NCI-H1694 (cell line): ENCODE data around the gene NOS1AP.
"Not testable (repeated sequence)": the region's sequence is repeated elsewhere in the genome, so short reads cannot be mapped to it uniquely, and the experiment has no call there.

ENCODE experiments used
- DNase-seq: peaks from one replicate; lab custom pipeline; 2025; lab: John Stamatoyannopoulos, UW

Gene NOS1AP

DNA sequence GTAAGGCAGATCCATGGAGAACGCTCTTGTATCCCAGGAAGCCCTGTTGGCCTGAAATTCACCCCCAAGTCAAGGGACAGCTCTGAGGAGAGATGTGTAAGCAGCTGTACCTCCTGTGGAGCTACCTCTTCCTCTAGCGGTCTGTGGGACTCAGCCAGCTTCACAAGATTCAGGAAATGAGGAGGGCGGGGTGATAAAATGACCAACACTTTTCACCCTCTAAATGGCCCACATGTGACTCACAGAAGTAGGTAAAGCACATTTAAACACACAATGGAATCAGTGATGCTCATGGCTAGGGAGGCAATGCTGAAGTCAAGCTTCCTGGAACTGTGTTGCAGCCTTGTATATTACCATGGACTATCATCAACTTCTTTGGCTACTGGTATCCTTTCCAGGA is 342.5 kb downstream of the NOS1AP start, which contains the start of gene SH2D1B:
TSS of gene SH2D1B (minus strand) at position 135 of the 400 bp plus-strand sequence. CDS start at position 15, 120 bp downstream.
- no peak for DNase-seq

DNA sequence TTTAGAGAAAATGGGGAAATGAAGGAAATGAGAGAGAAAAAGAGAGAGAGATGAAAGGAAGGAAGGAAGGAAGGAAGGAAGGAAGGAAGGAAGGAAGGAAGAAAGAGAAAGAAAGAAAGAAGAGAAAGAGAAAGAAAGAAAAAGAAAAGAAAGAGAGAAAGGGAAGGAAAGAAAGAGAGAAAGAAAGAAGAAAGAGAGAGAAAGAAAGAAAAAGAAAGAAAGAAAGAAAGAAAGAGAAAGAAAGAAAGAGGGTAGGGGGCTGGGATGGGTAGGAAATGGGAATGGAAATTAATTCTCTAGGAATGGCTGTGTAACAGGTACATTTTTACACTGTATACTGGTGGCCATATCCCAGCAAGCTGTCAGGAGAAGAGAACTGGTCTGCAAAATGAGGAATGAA is 346.7 kb downstream of the NOS1AP start:
- no peak for DNase-seq

DNA sequence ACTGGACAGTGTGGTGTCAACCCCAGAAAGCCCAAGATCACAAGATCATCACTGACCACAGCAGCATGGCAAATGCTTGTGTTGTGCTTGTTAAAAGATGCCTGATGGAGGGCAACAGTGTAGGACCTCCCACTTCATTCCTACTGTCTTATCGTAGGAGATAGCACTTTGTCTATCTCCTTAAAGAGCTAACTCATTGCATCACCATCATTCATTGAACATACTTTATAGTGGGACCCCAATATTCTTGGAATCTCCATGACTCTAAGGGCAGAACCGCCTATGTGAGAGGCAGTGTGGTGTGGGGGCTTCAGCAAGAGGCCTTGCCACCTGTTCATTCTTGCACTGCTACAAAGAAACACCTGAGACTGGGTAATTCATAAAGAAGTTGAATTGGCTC is 347.4 kb downstream of the NOS1AP start:
- DNase-seq = no peak

DNA sequence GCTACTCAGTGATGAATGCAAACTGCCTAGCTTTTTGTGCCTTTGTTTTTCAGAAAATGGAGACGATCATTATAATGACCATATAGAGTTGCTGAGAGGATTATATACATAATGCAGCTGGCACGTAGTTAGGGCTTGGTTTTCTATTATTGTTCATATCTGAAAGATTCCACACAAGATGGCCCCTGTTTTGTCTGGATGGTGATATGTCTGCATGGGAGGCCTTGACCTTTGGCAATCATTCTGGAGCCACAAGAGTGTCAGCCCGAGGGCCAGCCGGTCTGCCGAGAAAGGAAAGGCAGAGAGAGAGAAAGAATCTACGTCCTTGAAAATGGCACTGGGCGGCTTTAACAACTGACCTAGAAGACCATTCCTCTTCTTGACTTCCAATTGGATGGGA is 348.2 kb downstream of the NOS1AP start:
- no peak for DNase-seq

DNA sequence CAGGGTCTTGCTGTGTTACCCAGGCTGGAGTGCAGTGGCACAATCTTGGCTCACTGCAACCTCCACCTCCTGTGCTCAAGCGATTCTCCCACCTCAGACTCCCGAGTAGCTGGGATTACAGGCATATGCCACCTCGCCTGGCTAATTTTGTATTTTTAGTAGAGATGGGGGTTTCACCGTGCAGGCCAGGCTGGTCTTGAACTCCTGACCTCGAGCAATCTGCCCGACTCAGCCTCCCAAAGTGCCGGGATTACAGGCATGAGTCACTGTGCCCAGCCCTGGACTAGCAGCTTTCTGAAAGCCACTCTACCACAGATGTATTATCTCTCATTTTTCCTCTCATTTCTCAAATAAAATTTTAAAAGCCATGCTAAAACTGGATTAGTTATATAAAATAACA is 349.1 kb downstream of the NOS1AP start:
- not testable (repeated sequence) for DNase-seq

DNA sequence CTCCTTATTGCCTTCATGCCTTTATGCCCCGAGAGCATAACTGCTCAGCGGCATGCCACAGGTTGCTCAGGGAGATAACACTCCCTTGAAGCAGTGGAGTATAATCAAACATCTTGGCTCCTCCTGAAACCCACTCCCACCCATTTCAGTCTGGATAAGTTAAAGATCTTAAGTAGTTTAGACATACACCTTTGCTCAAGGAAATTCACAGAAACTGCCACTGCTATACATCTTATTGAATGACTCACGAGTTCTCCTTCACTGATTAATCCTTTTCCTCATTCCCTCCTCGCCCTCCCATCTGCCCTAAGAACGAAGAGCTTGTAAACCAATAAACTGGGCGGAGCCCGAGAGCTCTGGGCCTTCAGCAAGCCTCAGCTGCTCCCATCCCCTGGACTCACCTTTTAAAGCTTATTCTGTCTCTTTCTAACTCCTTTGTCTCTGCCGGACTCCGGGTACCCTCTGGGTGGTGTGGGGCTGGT is 350.0 kb downstream of the NOS1AP start:
- not testable (repeated sequence) for DNase-seq
